GM18951 (cell line): Measurements from ENCODE around the gene GPR21.

Source experiments
- POLR2A ChIP-seq: IDR thresholded peaks from 4 replicates; pipeline ENCODE4 v1.6.1; 2011; ENCODE audit warnings: mild to moderate bottlenecking; ENCODE audit not compliant: insufficient read length, insufficient read depth; ENCODE audit errors: extremely low read depth
- in situ Hi-C: fragments of 300-500 bp; cut with MboI; formaldehyde crosslinking; loops from one replicate; pipeline ENCODE4 v1.12.0; 2022; ENCODE audit warnings: low sequenced_read_pairs, mixed read lengths, inconsistent platforms; ENCODE audit not compliant: unreplicated experiment

GPR21 gene

GRCh38 chr9:123084256-123084655 lies 50.8 kb downstream of the GPR21 start:
- in situ Hi-C loops: loop anchor here (5.0 kb wide), 1 partner anchor 268 kb away; no protein-coding TSS in a partner anchor
- no peak for TF ChIP-seq POLR2A
